IPS-18c (cell line): ENCODE data around the gene SAMD11.

Experiments
- H3K4me3 ChIP-seq: 2 replicates; pipeline ENCODE4 v1.7.0; 2013; ENCODE audit warnings: low read depth, mild to moderate bottlenecking, low read length, moderate library complexity; ENCODE audit not compliant: insufficient read depth
- H3K9me3 ChIP-seq: one replicate; pipeline ENCODE4 v1.6.1; 2013; ENCODE audit warnings: mild to moderate bottlenecking, low read length, moderate library complexity; ENCODE audit not compliant: control insufficient read depth, insufficient read depth

Gene SAMD11

GRCh38 chr1:962381-963300, 38.9 kb downstream of the SAMD11 start:
- Histone ChIP-seq H3K4me3 (no peak overlapping the region), H3K9me3 (no peaks in the 10 kb centered on the region)

GRCh38 chr1:963301-963651, 39.6 kb downstream of the SAMD11 start:
- Histone ChIP-seq H3K4me3 (no peak overlapping the region), H3K9me3 (peaks cover 2% of the 10 kb centered on the region)

- Histone ChIP-seq H3K9me3 (peaks cover 2% of the 10 kb centered on the region), H3K4me3 (no peak overlapping the region)
Measured at GRCh38 chr1:963746-964525, 40.2 kb downstream of the SAMD11 start.

- Histone ChIP-seq H3K4me3 (no peak overlapping the region), H3K9me3 (peaks cover 2% of the 10 kb centered on the region)
Measured at GRCh38 chr1:964691-965525, 41.2 kb downstream of the SAMD11 start.

GRCh38 chr1:965526-966134, 41.9 kb downstream of the SAMD11 start:
- peaks cover 2% of the 10 kb centered on the region for H3K9me3 ChIP-seq
- no peak overlapping the region for H3K4me3 ChIP-seq

- H3K4me3 ChIP-seq: peak within 1 kb of the TSS; percentile 59
- peaks cover 2% of the 10 kb centered on the region for H3K9me3 ChIP-seq
Measured at GRCh38 chr1:966135-966703, 42.5 kb downstream of the SAMD11 start, which contains the start of gene PLEKHN1. Gene PLEKHN1, plus strand, starts transcription at chr1:966482. Its CDS starts 50 bp downstream, at chr1:966532.

- peak overlapping the region; percentile 59 for H3K4me3 ChIP-seq
- peaks cover 2% of the 10 kb centered on the region for H3K9me3 ChIP-seq
Measured at GRCh38 chr1:966704-967300, 43.1 kb downstream of the SAMD11 start.

GRCh38 chr1:967466-968343, 44.0 kb downstream of the SAMD11 start:
- no peak overlapping the region for H3K4me3 ChIP-seq
- peaks cover 2% of the 10 kb centered on the region for H3K9me3 ChIP-seq

GRCh38 chr1:969260-969855, 45.6 kb downstream of the SAMD11 start:
- H3K9me3 ChIP-seq: peaks cover 2% of the 10 kb centered on the region
- H3K4me3 ChIP-seq: no peak overlapping the region

- peaks cover 3% of the 10 kb centered on the region for H3K9me3 ChIP-seq
- H3K4me3 ChIP-seq: no peak overlapping the region
Measured at GRCh38 chr1:970242-970972, 46.7 kb downstream of the SAMD11 start.

- H3K4me3 ChIP-seq: no peak overlapping the region
- peaks cover 4% of the 10 kb centered on the region for H3K9me3 ChIP-seq
Measured at GRCh38 chr1:970973-971730, 47.4 kb downstream of the SAMD11 start.

GRCh38 chr1:971751-972506, 48.2 kb downstream of the SAMD11 start:
- no peak overlapping the region for H3K4me3 ChIP-seq
- H3K9me3 ChIP-seq: peaks cover 4% of the 10 kb centered on the region

GRCh38 chr1:972726-973458, 49.2 kb downstream of the SAMD11 start:
- peaks cover 4% of the 10 kb centered on the region for H3K9me3 ChIP-seq
- H3K4me3 ChIP-seq: no peak overlapping the region
